Measurements from ENCODE around the gene MAP3K1.

Gene MAP3K1

DNA sequence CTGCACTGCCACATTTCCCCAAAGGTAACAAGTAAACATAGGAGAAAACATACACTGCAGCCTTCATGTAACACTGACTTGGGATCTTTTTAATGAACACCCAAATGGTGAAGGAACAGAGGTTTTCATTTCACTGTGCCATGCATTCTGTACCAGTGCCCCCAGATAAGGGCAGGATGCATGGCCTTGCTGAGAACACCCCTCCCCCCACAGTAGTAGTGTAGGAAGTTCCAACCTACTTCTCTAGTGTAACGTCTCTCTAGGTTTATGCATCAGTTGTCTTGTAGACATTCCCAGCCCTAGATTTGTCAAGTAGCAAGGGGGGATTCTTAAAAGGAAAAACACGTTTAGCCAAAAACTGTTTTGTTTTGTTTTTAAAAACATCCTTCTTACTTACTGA, 29.9 kb downstream of the MAP3K1 start:
- in situ Hi-C loops (cut with MboI; ENCODE audit: low sequenced_read_pairs): no loop called here

DNA sequence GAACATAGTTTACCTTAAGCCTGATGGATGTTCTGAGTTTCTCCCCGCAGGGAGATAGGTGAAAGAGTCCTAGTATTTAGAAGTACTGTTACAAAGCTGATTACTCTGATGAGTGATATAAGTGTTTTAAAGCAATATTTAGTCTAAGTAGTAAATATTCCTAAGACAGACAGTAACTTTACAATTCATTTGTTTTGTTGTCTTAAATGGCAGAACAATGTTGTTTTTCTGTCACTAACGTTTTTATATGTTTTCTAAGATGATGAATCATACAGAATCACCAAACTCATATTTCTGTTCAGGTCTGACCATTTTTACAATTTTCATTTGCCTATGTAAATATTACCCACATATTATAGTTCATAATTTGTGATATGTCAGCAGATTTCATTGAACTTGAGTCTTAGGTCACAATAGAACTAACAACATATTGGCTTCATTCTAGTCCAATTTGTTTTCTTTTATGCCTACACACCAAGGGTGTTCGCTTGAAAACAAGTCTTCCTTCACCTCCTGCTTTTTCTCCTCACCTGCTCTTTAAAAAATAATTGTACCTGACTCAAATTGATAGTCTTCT, 30.6 kb downstream of the MAP3K1 start:
- in situ Hi-C loops (cut with MboI; ENCODE audit: low sequenced_read_pairs): no loop called here

DNA sequence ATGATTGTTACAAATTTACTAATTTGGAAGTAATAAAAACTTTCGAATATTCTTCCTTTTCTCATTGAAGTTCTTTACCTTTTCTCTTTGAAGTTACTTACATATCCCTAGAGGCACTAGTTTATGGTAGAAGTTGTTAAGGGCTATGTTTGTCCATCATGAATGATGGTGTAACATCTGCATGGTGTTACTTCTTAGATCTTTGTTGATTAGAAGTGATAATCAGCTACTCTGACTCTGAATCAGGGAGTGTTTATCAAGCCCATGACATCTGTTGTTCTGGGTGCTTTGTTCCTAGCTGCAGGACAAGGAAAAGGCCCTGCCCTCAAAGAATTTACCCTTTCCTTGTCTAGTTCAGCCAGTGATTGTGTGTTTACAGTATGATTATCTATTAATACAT, 32.9 kb downstream of the MAP3K1 start:
- in situ Hi-C loops (cut with MboI; ENCODE audit: low sequenced_read_pairs): no loop called here

DNA sequence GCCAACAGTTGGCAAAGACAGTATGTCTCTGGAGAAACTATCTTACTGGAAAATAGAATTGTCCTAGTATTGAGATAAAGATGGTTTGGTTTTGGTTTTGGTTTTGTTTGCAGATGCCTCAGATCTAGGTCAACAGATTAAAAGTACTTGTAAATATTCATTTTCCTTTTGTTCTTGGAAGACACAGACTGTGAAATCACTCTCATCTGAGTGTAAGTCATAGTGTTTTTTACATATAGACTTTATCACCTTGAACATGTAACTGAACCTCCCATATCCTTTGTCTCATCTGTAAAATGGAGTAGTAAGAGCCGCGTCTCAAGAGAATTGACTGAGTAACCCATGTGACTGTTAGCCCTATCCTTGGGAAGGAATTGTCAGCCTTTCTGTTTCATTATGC, 34.3 kb downstream of the MAP3K1 start:
- in situ Hi-C loops (cut with MboI; ENCODE audit: low sequenced_read_pairs): no loop called here

DNA sequence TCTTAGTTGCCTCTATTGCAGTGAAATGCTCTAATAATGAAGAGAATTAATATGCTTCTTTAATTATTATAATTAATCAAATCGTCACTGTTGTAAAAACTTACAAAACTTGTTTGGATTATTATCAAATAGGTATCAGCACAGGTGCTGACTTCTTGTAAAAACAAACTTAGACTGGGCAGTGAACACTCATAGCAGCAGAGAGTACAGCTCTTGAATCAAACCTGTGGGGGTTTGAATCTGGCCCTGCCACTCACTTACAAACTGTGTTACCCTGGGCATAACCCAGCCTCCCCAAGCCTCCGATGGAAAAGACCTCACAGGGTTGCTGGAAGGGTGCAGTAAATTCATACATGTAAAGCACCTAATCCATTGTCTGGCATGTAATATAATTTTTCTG, 35.1 kb downstream of the MAP3K1 start:
- in situ Hi-C loops (cut with MboI; ENCODE audit: low sequenced_read_pairs): no loop called here

DNA sequence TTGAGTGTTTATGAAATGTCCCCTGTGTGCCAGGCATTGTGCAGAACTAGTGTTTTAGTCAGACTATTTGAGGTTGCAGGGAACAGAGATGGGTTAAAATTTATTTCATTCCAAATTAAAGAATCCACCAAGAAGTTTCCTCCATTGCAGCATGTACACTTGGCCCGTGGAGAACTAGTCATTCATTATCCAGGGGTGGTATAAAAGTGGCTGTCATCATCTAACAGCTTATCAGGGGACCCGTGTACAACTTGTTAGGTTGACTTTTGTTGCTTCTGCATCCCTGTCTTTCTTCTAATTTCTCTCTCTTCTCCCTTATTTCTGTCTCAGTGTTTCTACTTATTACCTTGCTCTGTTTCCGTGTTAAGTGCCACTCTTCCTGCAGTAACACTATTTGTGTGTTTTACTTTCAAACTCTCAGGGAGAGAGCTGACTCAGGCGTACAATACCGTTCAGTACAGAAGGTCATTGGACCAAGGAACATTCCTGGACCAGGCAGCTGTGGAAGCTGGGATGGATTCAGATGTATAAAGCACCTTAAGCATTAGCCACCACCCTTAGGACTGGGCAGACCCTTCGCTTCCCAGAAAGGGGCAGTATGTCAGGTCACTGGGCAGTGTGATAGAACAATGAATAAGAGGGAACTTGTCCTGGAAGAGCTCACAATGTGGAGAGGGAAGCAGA, 36.1 kb downstream of the MAP3K1 start:
- in situ Hi-C loops (cut with MboI; ENCODE audit: low sequenced_read_pairs): no loop called here

DNA sequence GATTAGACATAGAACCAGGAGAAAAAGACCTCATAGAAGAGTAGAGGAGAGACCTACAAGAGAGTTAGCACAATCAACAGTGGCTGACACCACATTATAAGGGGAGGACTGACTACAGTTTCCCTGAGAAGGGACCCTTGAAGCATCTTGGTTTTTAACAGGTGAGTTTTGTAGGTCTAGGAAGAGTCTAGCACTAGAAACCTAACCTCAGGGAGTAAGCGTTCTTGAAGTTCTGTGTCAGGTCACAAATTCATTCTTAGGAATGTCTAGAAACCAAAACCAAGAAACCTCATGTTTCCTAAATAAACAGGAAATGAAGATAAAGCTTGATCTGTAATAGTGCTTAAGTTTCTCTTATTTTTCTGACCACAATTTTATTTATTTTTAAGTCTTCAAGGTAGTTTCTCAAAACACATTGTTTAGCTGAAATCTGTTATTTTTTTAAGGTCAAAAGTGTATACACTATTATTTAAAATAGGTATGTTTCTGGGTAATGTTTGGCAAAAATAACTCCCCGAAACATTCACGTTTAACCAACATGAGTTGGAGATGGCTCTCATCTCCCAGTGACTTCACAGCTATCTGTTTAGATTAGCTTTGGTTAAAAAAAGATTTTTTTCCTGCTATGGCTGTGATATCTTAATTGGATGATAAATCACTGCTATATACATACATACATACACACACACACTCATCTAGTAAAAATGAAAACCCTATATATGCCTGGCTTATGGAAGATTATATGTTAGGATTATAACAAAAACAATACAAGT, 37.1 kb downstream of the MAP3K1 start:
- in situ Hi-C loops (cut with MboI; ENCODE audit: low sequenced_read_pairs): no loop called here

DNA sequence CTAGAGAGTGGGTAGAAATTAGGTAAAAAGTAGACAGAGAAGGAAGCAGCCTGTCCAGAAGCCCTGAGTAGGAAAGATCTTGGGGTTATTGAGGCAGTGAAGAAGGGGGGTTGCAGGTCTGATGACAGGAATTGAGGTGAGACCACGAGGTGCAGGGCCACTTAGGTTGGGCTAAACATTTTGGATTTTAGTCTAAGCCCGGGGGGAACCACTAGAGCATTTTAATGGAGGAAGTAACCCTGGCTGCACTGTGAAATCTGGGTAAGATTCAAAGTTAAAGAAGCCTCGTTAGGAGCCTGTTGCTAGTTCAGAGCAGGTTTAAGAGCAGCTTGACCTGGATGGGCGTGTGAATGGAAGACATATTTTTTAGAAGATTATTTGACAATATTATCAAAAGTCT, 38.3 kb downstream of the MAP3K1 start:
- in situ Hi-C loops (cut with MboI; ENCODE audit: low sequenced_read_pairs): no loop called here

DNA sequence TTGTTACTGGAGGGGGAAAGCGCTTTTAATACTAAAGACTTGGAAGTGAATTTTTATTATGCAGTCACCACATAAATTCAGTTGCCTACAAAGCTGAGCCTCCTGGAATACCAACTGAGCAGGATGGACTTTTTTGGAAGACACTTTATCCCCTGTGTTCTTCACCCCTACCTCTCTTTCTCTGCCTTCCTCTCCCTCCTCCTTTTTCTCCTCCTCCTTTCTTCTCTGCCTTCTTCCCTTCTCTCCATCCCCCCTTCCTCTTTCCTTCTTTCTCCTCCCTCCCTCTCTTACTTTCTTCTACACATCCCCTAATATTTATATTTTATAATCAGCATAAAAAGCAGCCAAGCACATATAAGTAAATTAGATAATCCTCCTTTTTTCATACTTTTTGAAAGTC, 39.6 kb downstream of the MAP3K1 start:
- in situ Hi-C loops (cut with MboI; ENCODE audit: low sequenced_read_pairs): no loop called here

DNA sequence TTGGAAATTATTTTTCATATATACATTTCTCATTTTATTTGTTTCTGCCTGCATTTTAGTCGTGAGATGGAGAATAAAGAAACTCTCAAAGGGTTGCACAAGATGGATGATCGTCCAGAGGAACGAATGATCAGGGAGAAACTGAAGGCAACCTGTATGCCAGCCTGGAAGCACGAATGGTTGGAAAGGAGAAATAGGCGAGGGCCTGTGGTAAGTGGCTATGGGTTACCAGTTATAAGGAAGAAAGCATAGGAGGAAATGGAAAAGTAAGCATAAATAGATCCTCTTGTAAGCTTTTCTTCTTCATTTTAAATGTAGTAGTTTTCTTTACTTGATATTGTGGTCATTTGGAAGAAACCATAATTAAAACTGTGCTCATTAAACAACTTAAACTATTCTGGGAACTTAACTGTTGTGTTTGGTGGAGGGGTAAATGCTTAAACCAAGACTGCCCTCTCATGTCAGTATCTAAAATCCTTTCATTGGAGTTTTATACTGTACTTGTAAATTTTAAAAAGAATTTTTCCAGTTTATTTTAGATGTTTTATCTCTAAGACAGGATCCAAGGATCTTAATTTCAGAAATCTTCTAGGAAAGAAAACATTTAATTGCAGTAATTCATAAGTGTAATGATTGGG, 41.3 kb downstream of the MAP3K1 start:
- in situ Hi-C loops (cut with MboI; ENCODE audit: low sequenced_read_pairs): no loop called here

DNA sequence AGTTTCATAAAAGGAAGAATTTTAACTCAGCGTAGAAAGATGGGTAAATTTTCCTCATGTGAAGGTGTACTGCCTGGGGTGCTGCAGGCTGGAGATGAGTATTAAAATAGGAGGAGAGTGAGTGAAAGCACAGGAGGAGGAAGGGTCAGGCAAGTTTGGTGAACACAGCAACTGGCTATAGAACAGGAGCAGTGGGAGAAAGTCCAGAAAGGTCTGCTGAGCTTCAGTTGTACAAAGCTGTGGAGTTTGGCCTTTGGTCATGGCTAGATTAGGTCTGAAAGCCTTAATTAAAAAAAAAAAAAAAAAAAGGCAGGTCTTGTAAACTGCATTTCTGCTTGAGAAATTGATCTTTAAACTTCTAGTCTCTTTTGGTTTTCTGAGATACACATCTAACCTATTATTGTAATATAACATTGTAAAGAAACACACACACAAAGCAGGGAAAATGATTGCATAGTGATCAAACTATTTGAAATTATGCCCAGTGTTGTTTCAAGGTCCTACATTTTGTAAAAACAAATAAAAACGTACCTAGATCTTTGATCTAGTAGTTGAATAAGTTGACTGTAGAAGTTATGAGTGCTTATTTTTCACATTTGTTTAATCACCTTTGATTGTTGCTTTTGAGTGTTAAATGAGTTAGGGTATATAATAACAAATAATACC, 43.6 kb downstream of the MAP3K1 start:
- in situ Hi-C loops (cut with MboI; ENCODE audit: low sequenced_read_pairs): no loop called here

DNA sequence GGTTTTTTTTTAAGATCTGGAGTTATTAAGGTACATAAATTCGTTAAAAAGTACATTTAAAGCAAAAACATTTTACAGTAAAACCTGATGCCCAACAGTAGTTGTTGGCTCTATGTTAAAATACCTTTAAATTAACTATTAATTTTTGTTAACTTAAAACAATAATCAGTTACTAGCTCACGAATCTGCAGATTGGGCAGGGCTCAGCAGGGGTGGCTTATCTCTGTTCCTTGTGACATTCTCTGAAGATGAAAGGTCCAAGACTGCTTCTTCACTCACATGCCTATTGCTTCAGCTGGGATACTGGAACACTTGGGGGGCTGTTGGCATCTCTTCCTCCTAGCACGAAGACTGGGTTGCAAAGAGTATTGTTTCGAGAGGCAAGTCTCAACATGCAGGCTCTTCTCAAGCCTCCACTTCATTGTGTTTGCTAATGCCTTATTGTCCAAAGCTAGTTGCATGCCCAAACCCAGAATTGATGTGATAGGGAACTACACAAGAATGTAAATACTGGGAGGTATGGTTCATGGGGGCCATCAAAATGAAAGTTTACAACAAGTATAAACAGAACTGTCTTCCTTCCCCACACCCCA, 46.6 kb downstream of the MAP3K1 start:
- in situ Hi-C loops (cut with MboI; ENCODE audit: low sequenced_read_pairs): no loop called here

DNA sequence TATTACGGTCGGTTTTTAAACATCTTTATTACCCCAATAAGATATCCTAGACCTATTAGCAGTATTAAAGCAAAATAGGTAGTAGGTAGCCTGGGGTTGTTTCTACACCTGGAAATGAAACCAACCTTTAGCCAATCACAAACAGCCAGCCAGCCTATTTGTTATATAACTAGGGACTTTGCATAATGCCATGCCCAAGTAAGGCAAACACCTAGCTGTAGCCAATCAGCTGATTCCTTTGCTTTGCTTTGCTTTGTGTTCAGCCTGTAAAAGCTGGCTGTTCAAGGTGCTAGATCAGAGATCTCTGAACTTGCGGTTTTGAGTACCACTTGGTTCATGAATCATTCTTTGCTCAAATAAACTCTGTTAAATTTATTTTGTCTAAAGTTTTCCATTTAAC, 47.6 kb downstream of the MAP3K1 start:
- in situ Hi-C loops (cut with MboI; ENCODE audit: low sequenced_read_pairs): no loop called here

DNA sequence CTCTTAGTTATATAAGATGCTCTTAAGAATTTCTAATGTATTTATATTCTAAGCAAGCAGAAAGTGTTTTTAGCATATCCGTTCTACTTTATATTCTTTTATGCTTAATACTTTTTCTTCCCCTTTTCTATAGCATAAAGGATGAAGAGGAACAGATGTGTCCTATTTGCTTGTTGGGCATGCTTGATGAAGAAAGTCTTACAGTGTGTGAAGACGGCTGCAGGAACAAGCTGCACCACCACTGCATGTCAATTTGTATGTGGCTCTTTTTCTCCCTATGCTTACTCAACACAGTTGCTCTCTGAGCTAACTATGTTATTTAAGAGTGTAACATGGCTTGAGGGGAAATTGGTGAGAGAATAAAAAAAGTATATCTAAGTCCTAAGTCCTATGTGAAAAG, 56.4 kb downstream of the MAP3K1 start:
- in situ Hi-C loops (cut with MboI; ENCODE audit: low sequenced_read_pairs): no loop called here

DNA sequence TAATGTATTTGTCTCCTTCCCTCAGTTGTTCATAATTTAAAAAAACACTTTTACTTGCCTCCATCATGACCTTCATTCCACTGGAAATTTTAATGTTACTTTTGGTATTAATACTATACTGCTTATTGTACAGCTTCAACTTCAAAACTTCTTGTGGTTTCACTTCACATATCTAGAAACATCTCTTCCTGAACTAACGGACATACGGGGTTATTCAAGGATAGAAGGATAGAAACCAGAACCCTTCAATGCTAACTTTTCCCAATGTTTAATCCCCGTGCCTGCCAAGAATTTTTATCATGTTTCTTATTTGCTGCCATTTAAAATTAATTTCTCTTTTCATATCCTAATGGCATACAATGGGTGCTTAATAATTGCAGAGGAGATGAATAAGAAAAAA, 57.7 kb downstream of the MAP3K1 start:
- in situ Hi-C loops (cut with MboI; ENCODE audit: low sequenced_read_pairs): no loop called here

DNA sequence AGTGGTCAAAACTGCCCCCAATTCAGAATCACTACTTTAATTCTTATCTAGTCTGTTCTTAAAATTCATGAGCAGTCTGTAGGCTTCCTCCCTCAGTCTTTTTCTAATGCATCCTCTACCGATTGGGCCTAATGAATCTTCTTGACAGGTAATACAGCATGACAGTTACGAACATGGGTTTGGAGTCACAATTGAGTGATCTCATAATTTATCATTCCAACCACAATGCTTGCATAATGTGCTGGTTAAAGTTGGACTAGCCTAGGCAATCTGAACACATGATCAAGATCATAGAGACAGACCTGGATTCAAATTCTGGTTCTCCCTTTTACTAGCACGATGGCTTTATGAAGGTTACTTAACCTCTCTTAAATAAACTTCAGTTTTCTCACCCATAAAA, 61.0 kb downstream of the MAP3K1 start:
- in situ Hi-C loops (cut with MboI; ENCODE audit: low sequenced_read_pairs): no loop called here

DNA sequence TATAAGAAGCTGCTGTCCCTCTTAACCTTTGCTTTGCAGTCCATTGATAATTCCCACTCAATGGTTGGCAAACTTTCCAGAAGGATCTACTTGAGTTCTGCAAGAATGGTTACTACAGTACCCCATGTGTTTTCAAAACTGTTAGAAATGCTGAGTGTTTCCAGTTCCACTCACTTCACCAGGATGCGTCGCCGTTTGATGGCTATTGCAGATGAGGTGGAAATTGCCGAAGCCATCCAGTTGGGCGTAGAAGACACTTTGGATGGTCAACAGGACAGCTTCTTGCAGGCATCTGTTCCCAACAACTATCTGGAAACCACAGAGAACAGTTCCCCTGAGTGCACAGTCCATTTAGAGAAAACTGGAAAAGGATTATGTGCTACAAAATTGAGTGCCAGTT, 66.2 kb downstream of the MAP3K1 start:
- in situ Hi-C loops (cut with MboI; ENCODE audit: low sequenced_read_pairs): no loop called here

DNA sequence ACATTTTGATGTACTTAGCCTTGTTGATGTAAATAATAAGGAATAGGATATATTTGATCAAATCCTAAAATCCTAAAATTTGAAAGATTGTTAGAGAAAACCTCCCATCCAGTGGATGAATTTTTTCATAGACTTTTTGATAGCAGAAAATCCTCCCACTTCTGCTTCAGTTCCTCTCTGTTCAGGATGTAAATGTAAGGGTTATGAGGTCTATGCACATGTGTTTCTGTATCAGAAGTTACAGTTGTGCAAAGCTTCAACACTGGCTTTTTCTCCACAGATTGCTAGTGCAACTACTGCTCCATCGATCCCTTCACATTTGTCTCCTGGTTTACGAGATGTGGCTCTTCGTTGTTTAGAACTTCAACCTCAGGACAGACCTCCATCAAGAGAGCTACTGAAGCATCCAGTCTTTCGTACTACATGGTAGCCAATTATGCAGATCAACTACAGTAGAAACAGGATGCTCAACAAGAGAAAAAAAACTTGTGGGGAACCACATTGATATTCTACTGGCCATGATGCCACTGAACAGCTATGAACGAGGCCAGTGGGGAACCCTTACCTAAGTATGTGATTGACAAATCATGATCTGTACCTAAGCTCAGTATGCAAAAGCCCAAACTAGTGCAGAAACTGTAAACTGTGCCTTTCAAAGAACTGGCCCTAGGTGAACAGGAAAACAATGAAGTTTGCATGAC, 78.1 kb downstream of the MAP3K1 start:
- in situ Hi-C loops (cut with MboI; ENCODE audit: low sequenced_read_pairs): no loop called here

DNA sequence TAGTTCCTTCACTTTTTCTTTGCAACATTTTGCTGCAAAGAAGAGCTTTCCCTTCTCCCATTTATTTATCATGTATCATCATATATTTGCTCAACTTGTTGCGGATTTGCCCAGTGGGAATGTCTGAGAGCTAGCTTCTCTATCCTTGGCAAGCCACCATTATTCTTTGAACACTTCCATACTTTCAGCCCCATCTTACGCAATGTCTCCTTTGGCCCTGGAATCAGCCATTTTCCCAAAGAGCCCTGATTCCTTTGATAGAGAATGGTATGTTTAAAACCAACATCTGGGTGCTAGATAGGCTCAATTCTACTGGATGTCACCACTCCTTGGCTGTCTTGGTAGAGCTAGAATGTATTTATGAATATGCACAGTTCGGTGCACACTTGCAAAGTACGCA, 81.4 kb downstream of the MAP3K1 start:
- in situ Hi-C loops (cut with MboI; ENCODE audit: low sequenced_read_pairs): no loop called here

DNA sequence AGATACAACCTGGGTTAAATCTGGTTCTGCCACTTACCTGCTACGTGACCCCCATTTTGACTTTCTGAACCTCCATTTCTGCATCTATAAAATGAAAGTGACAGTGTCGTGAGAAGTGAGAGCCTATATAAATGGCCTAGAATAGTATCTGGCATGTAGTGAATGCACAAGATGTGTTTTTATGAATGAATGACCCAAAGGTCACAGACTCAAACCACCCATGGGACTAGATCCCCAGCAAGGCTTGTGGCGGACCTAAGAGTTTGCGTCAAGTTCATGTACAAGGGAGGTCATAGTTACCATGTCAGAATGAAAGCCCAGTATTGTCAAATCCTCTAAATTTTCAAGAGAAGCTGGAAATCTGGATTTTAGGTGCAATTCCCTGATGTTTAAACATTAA, 82.9 kb downstream of the MAP3K1 start:
- in situ Hi-C loops (cut with MboI; ENCODE audit: low sequenced_read_pairs): no loop called here

Data from HL-60/S4 (cell line).